ENCODE data around the gene CNPPD1. TPM values are rescaled to one million over a fixed set of nuclear protein-coding genes. Genes with fewer than 3 reads are reported as not detected.

CNPPD1 gene
- total and polyA plus RNA-seq, 2 of the 8 experiments (the other 6 are each of a cell fraction or from before 2014, with no cell fraction given) = 32.9 to 35.9 TPM

- no peak overlapping the region for H2BK20ac ChIP-seq (ENCODE audit: low read length)
- TF ChIP-seq SRF (IDR thresholded peaks at IDR 0.05; ENCODE audit: low read depth, low read length) (no peak), RNF2 (IDR thresholded peaks at IDR 0.05; ENCODE audit: borderline replicate concordance, low read depth, low read length, missing control alignments, poor library complexity, severe bottlenecking) (no peak), ASH2L (IDR thresholded peaks at IDR 0.05; ENCODE audit: low read length) (no peak), KDM1A (IDR thresholded peaks at IDR 0.05; ENCODE audit: borderline replicate concordance, low read length) (peak; percentile 48; the same call in 1 of the 2 replicates)
- peak overlapping the region; percentile 29; the same call in 1 of the 2 replicates for H2BK15ac ChIP-seq (ENCODE audit: low read length)
- H2BK12ac ChIP-seq (ENCODE audit: low read depth, low read length) = no peak overlapping the region
- H4K20me1 ChIP-seq (replicated peaks in 1 of 2; ENCODE audit: control insufficient read depth in 1 of 2, insufficient read depth in 2 of 2, low read length in 2 of 2) = peaks cover 0 to 3% of the 10 kb centered on the region in 2 experiments
- DNase-seq (ENCODE audit: low read depth in 1 of 2, low spot score in 2 of 2) = no peak
- no peak overlapping the region for H3K18ac ChIP-seq (ENCODE audit: extremely low read depth, low read length)
- CTCF ChIA-PET (ENCODE audit: partially characterized antibody) = interaction anchor here (0.9 to 1.9 kb wide), 7 partner anchors 9 to 186 kb away, joined by 3 to 8 read pairs (median 3); partner anchors contain the start of gene CNPPD1
- no peak overlapping the region for H3K9ac ChIP-seq (replicated peaks in 1 of 4; ENCODE audit: extremely low read depth in 1 of 4, low read depth in 3 of 4, low read length in 3 of 4)
- H2BK120ac ChIP-seq (replicated peaks; ENCODE audit: low read depth, low read length) = no peak overlapping the region
- H3K23ac ChIP-seq (ENCODE audit: insufficient read length) = no peak overlapping the region
- no peak overlapping the region for H4K8ac ChIP-seq (ENCODE audit: extremely low read depth, insufficient read depth, low read length)
- no peak overlapping the region for H3K27ac ChIP-seq (ENCODE audit: low read depth, low read length)
- no peak for FAIRE-seq
- 76% methylated on average over 10 of the region's 10 CpGs; no CpG with 5 or more reads in 1 of the 2 experiments for WGBS, 2 experiments (ENCODE audit: extremely low coverage in 1 of 2, insufficient coverage in 1 of 2, insufficient read length in 1 of 2, insufficient replicate concordance in 2 of 2, low coverage in 1 of 2, low lambda C conversion rate in 2 of 2, missing lambda C conversion rate in 1 of 2)
- no peaks in the 10 kb centered on the region; a peak in 1 of 7 replicates for H3K4me1 ChIP-seq (replicated peaks in 1 of 4; ENCODE audit: control insufficient read depth in 3 of 4, insufficient read depth in 4 of 4, low read length in 3 of 4)
- H2AK5ac ChIP-seq (ENCODE audit: low read depth, low read length) = no peak overlapping the region
- no peaks in the 10 kb centered on the region; a peak in 2 of 7 replicates for H3K27me3 ChIP-seq (replicated peaks in 1 of 4; ENCODE audit: control insufficient read depth in 3 of 4, extremely low read depth in 1 of 4, insufficient read depth in 3 of 4, low read length in 3 of 4)
- no peaks in the 10 kb centered on the region; the same call in 1 of the 2 replicates for H3K79me1 ChIP-seq (ENCODE audit: low read depth, low read length)
- H4K5ac ChIP-seq (ENCODE audit: insufficient read length, low read depth, low read length) = no peak overlapping the region
- no peaks in the 10 kb centered on the region for H3K79me2 ChIP-seq (ENCODE audit: control insufficient read depth in 1 of 2, insufficient read depth in 2 of 2, low read length in 2 of 2)
- H3K4ac ChIP-seq (replicated peaks; ENCODE audit: insufficient read length, low read depth, low read length) = no peak overlapping the region
- H3K4me2 ChIP-seq (ENCODE audit: insufficient read depth in 1 of 2, low read depth in 2 of 2, low read length in 2 of 2) = no peak overlapping the region
- H3K14ac ChIP-seq (ENCODE audit: insufficient read length) = no peak overlapping the region
- H2AFZ ChIP-seq (ENCODE audit: low read length) = no peak overlapping the region
- H3K9me3 ChIP-seq (ENCODE audit: insufficient read depth in 2 of 2, low read depth in 1 of 2, low read length in 1 of 2) = no peaks in the 10 kb centered on the region
- H4K91ac ChIP-seq (replicated peaks; ENCODE audit: insufficient read length, low read length) = no peak overlapping the region
- H3K36me3 ChIP-seq (ENCODE audit: control insufficient read depth in 2 of 4, insufficient read depth in 4 of 4, low read length in 3 of 4) = no peaks in the 10 kb centered on the region; a peak in 1 of 8 replicates
- H3K4me3 ChIP-seq (ENCODE audit: extremely low read depth in 1 of 4, insufficient read depth in 2 of 4, low read depth in 3 of 4, low read length in 4 of 4) = no peak overlapping the region
- no peak overlapping the region for H2BK5ac ChIP-seq (ENCODE audit: low read depth, low read length)
- no peak overlapping the region for H3K56ac ChIP-seq (replicated peaks; ENCODE audit: insufficient read length, low read depth, low read length)
- no peaks in the 10 kb centered on the region for H3K23me2 ChIP-seq (ENCODE audit: low read depth, low read length)
- POLR2A ChIA-PET (ENCODE audit: partially characterized antibody) = interaction anchor here (2.0 kb wide), 1 partner anchor 10 kb away, joined by 9 read pairs; the partner anchor contains the start of gene CNPPD1
Measured at GRCh38 chr2:219165058-219165911, 11.4 kb downstream of the CNPPD1 start.

Measured in H1 (cell line).